Activated naive CD4-positive, alpha-beta T cell treated with anti-CD3 and anti-CD28 coated beads, Interleukin-2, amount 10 ng/mL, durations not matched to agents 7 days and 5 days (primary cell): ENCODE data around the gene FAM32A.

Source experiments
- CTCF ChIA-PET: fragments of 350-600 bp; sonication (Branson Sonifier 250); formaldehyde crosslinking; loops from one replicate; lab custom pipeline; 2021; ENCODE audit warnings: antibody characterized with exemption; lab: Charles Lee
- DNase-seq: peaks from one replicate; pipeline ENCODE4 v3.0.0-alpha.2; 2020
- H3K27ac Mint-ChIP-seq: one replicate; pipeline ENCODE4 v1.8.0; 2021; ENCODE audit warnings: mild to moderate bottlenecking, moderate library complexity, mixed read lengths
- H3K27me3 Mint-ChIP-seq: one replicate; pipeline ENCODE4 v1.8.0; 2021; ENCODE audit warnings: mild to moderate bottlenecking, mixed read lengths
- H3K36me3 Mint-ChIP-seq: one replicate; pipeline ENCODE4 v1.8.0; 2021; ENCODE audit warnings: mixed read lengths
- H3K4me1 Mint-ChIP-seq: one replicate; pipeline ENCODE4 v1.8.0; 2021; ENCODE audit warnings: mixed read lengths
- H3K4me3 Mint-ChIP-seq: one replicate; pipeline ENCODE4 v1.8.0; 2021; ENCODE audit warnings: mild to moderate bottlenecking, moderate library complexity, mixed read lengths
- H3K9me3 Mint-ChIP-seq: one replicate; pipeline ENCODE4 v1.8.0; 2021; ENCODE audit warnings: mixed read lengths

Gene FAM32A

DNA sequence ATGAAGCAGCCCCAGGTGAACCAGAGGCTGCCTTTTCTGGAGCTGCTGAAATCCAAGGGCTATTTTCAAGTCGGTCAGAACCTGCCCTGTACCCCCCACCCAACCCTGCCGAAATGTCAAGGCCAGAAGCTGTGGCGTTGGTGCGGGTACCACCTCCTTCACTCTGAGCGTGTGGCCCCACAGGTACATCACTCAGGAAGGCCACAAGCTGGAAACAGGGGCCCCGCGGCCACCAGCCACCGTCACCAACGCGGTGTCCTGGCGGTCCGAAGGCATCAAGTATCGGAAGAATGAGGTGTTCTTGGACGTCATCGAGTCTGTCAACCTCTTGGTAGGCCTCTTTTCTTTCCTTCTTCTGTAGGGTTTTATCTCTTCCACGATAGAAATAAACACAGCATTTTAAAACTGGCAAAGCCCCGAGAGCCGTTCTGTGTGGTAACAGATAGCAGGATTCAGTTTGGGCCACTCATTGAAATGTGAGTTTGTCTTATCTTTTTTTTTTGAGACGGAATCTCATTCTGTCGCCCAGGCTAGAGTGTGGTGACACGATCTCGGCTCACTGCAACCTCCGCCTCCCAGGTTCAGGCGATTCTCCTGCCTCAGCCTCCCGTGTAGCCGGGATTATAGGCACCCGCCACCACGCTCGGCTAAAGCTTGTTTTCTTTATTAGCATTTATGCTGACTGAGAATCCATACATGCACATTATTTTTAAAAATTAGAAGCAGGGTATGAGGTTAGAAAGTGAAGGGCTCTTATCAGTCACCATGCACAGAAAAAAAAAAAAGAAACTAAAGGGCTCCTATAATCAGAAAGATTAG is 23.8 kb downstream of the FAM32A start:
- no peaks in the 10 kb centered on the region for H3K27me3 Mint-ChIP-seq
- H3K4me1 Mint-ChIP-seq, result peaks cover 27% of the 10 kb centered on the region
- peaks cover 74% of the 10 kb centered on the region for H3K36me3 Mint-ChIP-seq
- H3K9me3 Mint-ChIP-seq, result no peaks in the 10 kb centered on the region
- H3K27ac Mint-ChIP-seq, result no peak overlapping the region
- no peak overlapping the region for H3K4me3 Mint-ChIP-seq
- DNase-seq, result no peak
- CTCF ChIA-PET, result no interaction called here

DNA sequence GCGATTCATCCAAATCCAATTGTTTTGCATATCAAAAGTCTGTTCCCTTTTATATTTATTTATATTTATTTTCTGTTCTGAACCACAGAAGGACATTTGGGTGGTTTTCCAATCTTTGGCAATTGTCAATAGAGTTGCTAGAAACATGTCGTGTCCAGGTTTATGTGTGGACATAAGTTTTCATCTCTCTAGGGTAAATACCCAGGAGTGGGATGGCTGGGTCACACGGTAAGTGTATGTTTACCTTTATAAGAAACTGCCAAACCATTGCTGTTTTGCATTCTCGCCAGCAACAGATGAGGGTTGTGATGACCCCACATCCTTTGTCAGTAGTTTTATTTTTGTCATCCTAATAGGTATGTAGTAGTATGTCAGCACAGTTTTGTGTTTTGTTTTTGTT is 25.0 kb downstream of the FAM32A start:
- Mint-ChIP-seq H3K27me3 (no peaks in the 10 kb centered on the region), H3K27ac (no peak overlapping the region), H3K36me3 (peaks cover 74% of the 10 kb centered on the region), H3K4me1 (peaks cover 27% of the 10 kb centered on the region), H3K4me3 (no peak overlapping the region), H3K9me3 (no peaks in the 10 kb centered on the region)
- no peak for DNase-seq
- CTCF ChIA-PET, result no interaction called here

DNA sequence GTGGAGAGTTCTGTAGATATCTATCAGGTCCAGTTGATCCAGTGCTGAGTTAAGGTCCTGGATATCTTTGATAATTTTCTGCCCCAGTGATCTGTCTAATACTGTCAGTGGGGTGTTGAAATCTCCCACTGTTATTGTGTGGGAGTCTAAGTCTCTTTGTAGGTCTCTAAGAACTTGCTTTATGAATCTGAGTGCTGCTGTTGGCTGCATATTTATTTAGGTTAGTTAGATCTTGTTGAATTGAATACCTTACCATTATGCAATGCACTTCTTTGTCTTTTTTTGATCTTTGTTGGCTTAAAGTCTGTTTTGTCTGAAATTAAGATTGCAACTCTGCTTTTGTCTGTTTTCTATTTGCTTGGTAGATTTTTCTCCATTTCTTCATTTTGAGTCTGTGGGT is 27.9 kb downstream of the FAM32A start:
- peaks cover 88% of the 10 kb centered on the region for H3K36me3 Mint-ChIP-seq
- H3K27me3 Mint-ChIP-seq, result no peaks in the 10 kb centered on the region
- peak overlapping the region; percentile 26 for H3K27ac Mint-ChIP-seq
- peaks cover 48% of the 10 kb centered on the region for H3K4me1 Mint-ChIP-seq
- H3K9me3 Mint-ChIP-seq, result no peaks in the 10 kb centered on the region
- DNase-seq, result no peak
- no peak overlapping the region for H3K4me3 Mint-ChIP-seq
- CTCF ChIA-PET, result no interaction called here

DNA sequence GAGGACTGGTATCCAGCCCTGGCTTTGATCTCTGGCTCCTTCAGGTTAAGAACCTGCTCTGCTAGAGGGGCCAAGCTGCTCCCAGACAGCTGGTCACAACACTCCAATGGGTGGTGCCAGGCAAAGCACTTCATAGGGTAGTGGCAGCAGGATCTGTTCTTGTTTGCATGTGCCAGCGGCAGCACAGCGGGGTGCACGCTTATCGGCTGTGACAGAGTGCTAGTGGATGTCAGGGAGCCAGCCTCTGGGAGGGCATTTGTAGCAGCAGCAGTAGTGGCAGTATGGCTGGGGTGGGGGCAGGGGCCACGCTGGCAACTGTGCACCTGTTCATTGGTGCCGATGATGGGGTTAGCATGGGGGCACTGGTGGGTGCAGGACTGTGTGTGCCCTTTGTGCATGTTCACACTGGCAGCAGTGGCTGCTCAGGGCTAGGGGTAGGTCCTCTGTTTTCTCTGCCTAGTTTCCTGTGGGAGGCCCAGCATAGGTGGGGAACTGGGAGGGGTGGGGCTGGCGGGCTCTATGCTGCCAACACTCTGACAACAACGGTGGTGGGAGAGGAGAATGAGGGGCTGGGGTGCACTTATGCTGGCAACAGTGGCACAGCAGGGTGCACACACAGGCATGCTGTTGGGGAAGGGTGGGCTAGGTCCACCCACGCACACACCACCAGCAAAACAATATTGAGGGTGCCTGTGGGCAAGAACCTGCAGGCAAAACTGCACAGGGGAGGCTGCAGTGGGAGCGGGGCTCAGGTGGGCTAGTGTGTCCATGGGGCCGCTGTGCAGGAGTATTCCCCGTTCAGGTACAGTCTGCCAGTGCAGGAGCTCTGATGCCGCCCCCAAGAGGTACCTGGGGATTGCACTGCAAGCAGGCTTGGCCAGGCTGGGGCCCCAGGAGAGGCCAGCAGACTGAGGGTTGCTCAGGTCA is 31.8 kb downstream of the FAM32A start:
- Mint-ChIP-seq H3K36me3 (peaks cover 90% of the 10 kb centered on the region), H3K9me3 (peaks cover 23% of the 10 kb centered on the region), H3K27me3 (no peaks in the 10 kb centered on the region), H3K27ac (peak overlapping the region; percentile 84), H3K4me1 (peaks cover 46% of the 10 kb centered on the region), H3K4me3 (peak overlapping the region; percentile 33)
- CTCF ChIA-PET, result no interaction called here
- peak; percentile 44 for DNase-seq

DNA sequence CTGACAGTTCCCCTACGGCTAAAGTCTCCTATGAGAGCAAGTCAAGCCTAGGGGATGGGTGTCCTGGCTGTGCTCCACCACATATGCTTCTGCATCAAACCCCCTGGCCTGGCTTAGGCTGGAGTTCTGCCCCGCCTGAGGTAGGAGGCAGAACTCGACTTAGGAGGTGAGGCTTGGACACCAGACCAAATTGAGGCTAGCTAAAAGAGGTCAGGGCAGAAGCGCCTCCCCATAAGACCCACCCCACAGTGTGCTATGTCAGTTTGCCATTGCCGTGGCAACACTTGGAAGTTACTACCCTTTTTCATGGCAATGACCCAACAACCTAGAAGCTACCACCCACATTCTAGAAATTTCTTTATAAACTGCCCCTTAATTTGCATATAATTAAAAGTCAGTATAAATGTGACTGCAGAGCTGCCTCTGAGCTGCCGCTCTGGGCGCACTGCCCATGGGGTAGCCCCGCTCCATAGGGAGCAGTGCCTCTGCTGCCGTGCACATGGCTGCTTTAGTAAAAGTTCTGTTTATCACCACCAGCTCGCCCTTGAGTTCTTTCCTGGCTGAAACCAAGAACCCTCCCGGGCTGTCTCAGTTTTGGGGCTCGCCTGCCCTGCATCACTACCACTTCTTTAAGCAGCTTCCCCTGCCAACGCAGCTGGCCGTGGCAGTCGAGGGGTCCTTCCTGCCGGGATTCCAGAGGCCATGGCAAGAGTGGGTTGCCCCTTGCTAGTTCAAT is 32.7 kb downstream of the FAM32A start:
- peaks cover 88% of the 10 kb centered on the region for H3K36me3 Mint-ChIP-seq
- H3K4me1 Mint-ChIP-seq, result peaks cover 38% of the 10 kb centered on the region
- no peak overlapping the region for H3K27ac Mint-ChIP-seq
- no peaks in the 10 kb centered on the region for H3K27me3 Mint-ChIP-seq
- DNase-seq, result no peak
- CTCF ChIA-PET, result no interaction called here
- peaks cover 25% of the 10 kb centered on the region for H3K9me3 Mint-ChIP-seq
- H3K4me3 Mint-ChIP-seq, result no peak overlapping the region

DNA sequence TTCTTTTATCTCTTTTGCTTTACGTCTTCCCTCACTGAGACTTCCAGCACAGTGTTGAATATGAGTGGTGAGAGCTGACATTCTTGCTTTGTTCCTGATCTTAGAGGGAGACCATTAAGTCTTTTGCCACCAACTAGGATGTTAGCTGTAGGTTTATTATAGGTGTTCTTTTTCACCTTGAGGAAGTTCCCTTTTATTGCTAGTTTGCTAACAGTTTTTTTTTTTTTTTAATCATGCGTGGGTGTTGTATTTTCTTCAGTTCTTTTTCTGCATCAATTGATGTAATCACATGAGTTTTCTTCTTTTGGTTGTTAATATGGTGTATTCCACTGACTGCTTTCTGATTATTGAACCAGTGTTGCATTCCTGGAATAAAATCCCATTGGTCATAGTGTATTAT is 33.6 kb downstream of the FAM32A start:
- CTCF ChIA-PET, result no interaction called here
- no peak for DNase-seq
- Mint-ChIP-seq H3K4me3 (no peak overlapping the region), H3K36me3 (peaks cover 87% of the 10 kb centered on the region), H3K27me3 (no peaks in the 10 kb centered on the region), H3K4me1 (peaks cover 32% of the 10 kb centered on the region), H3K27ac (no peak overlapping the region), H3K9me3 (peaks cover 25% of the 10 kb centered on the region)

DNA sequence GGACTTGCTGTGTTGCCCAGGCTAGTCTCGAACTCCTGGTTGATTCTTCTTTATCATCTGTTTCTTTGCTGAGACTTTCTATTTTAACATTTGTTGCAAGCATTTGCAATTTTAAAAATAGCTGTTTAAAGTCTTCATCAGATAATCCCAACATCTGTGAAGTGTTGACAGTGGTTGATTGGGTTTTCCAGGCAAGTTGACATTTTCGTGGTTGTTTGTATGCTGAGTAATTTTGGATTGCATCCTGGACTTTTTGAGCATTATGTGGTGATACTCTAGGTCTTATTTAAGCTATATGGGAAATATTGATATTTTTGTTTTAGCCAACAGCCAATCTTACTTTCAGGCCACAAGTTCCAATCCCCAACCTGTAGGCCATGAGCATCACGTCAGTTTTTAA is 37.6 kb downstream of the FAM32A start:
- no peak for DNase-seq
- CTCF ChIA-PET, result interaction anchor here (1.2 kb wide), 1 partner anchor 25 kb away, joined by 3 read pairs; no protein-coding TSS in a partner anchor
- peaks cover 8% of the 10 kb centered on the region for H3K4me1 Mint-ChIP-seq
- no peak overlapping the region for H3K4me3 Mint-ChIP-seq
- peaks cover 69% of the 10 kb centered on the region for H3K36me3 Mint-ChIP-seq
- no peaks in the 10 kb centered on the region for H3K27me3 Mint-ChIP-seq
- H3K27ac Mint-ChIP-seq, result no peak overlapping the region
- H3K9me3 Mint-ChIP-seq, result peaks cover 25% of the 10 kb centered on the region

DNA sequence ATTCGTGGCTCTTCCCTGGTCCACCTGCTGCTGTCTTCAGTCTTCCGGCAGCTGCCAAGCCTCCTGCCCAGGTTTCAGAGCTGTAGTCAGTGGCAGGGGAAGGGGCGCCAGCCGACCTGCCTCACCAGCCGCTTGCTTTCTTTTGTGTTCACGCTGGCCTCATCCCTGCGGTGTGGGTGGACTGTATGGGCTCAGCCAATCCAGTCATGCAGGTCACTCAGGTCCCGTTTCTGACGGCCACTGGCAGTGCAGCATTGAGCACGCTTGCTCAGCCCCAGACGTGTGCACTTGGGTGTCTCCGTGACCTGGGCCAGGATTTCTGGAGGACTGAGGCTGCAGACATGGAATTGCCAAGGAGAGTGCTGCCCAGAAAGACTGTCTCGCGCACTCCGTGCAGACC is 38.5 kb downstream of the FAM32A start:
- peaks cover 59% of the 10 kb centered on the region for H3K36me3 Mint-ChIP-seq
- H3K4me1 Mint-ChIP-seq, result peaks cover 2% of the 10 kb centered on the region

DNA sequence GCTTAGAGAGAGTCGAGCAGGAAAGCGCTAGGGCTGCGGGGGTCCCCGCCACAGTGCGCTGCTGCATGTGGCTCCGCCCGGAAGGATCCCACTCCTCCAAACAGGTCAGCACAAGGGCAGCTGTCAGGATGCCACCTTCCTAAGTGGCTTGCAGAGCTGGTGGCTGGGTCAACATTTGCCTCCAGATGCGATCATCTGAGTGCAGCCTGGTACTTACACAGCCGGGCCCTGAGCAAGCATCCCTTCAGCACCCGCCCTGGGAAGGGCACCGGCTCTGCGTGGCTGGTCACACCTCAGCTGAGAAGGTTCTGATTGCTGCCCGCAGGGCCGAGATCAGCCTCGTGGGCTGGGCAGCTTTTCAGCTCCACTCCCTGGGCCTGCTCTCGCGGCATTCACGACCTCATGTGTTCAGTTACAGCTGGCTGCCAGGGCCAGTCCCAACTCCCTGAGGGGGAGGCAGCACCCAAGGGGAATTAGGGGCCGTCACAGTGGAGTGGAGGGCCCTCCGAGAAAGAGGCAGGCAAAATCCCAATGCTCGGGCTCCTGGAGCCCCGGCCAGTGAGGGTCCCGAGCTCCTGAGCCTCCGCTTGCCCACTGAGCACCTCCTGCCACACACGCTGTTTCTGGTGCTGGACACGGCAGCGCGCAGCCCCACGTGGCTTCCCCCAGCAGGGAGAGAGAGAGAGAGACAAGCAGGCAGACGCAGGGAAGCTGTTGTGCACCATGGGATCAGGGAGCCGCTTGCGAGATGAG is 39.3 kb downstream of the FAM32A start:
- CTCF ChIA-PET, result no interaction called here
- Mint-ChIP-seq H3K9me3 (peaks cover 17% of the 10 kb centered on the region), H3K27ac (no peak overlapping the region), H3K4me3 (no peak overlapping the region), H3K4me1 (no peaks in the 10 kb centered on the region), H3K27me3 (no peaks in the 10 kb centered on the region), H3K36me3 (peaks cover 53% of the 10 kb centered on the region)
- no peak for DNase-seq

More for the DNA sequence above, 38.5 kb downstream of the FAM32A start:
- H3K27me3 Mint-ChIP-seq, result no peaks in the 10 kb centered on the region
- H3K9me3 Mint-ChIP-seq, result peaks cover 22% of the 10 kb centered on the region
- H3K27ac Mint-ChIP-seq, result no peak overlapping the region
- CTCF ChIA-PET, result no interaction called here
- no peak overlapping the region for H3K4me3 Mint-ChIP-seq
- no peak for DNase-seq

DNA sequence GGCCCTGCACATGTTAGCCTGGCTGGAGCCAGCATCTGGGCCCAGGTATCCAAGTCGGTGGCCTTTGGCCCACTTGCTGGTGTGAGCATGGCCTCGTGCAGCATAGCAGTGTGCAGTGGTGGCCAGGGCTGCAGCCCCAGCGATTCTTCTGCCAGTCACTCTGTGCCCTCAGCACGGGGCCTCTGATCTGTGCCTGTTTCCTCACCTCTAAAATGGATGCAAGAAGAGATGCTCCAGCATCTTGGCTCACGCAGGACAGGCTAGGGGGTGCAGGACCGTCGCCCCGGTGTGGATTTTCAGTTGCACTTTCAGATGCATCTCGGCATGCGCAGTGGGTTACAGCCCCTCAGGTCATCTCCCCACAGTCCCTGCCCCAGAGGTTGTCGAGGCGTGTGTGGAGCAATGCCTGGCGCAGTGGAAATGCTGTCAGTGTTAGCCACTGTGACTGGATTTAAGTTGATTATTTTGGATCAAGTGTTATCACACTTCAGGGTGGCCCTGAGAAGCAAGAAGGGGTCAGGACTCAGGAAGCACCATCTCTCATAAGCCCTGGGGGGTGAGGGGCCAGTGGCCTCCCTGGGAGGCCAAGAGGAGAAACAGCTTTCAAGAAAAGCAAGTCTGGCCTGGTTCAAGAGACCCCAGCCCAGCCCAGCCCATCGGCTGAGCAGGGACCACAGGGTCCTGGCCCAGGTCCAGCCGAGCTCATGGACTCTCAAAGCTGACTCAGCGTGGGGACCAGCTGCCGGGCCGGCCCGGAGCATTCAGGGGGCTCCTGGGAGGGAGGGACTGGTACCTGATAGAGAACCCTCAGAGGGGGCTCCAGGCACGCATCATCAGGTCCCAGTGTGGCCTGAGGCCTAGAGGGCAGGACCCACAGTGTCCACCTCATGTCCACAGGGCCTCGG is 40.3 kb downstream of the FAM32A start:
- Mint-ChIP-seq H3K27me3 (no peaks in the 10 kb centered on the region), H3K36me3 (peaks cover 48% of the 10 kb centered on the region), H3K9me3 (peaks cover 12% of the 10 kb centered on the region), H3K4me3 (no peak overlapping the region), H3K4me1 (no peaks in the 10 kb centered on the region), H3K27ac (no peak overlapping the region)
- CTCF ChIA-PET, result no interaction called here
- DNase-seq, result no peak

DNA sequence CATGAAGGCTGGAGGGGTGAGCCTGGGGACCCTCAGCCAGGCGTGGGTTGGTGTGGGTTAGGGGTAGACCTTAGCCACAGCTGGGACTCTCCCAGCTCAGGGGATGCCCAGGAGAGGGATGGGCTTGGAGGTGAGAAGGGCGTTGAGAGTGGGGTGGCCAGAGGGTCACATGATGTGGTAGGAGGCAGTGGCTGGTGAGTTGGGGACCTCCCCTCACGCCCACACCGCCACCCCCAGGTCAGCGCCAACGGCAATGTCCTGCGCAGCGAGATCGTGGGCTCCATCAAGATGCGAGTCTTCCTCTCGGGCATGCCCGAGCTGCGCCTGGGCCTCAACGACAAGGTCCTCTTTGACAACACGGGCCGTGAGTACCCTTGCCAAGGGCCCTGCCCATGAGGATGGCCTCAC is 41.0 kb downstream of the FAM32A start:
- Mint-ChIP-seq H3K4me3 (no peak overlapping the region), H3K9me3 (peaks cover 6% of the 10 kb centered on the region), H3K27ac (no peak overlapping the region), H3K4me1 (no peaks in the 10 kb centered on the region), H3K36me3 (peaks cover 46% of the 10 kb centered on the region), H3K27me3 (no peaks in the 10 kb centered on the region)
- no peak for DNase-seq
- CTCF ChIA-PET, result no interaction called here

DNA sequence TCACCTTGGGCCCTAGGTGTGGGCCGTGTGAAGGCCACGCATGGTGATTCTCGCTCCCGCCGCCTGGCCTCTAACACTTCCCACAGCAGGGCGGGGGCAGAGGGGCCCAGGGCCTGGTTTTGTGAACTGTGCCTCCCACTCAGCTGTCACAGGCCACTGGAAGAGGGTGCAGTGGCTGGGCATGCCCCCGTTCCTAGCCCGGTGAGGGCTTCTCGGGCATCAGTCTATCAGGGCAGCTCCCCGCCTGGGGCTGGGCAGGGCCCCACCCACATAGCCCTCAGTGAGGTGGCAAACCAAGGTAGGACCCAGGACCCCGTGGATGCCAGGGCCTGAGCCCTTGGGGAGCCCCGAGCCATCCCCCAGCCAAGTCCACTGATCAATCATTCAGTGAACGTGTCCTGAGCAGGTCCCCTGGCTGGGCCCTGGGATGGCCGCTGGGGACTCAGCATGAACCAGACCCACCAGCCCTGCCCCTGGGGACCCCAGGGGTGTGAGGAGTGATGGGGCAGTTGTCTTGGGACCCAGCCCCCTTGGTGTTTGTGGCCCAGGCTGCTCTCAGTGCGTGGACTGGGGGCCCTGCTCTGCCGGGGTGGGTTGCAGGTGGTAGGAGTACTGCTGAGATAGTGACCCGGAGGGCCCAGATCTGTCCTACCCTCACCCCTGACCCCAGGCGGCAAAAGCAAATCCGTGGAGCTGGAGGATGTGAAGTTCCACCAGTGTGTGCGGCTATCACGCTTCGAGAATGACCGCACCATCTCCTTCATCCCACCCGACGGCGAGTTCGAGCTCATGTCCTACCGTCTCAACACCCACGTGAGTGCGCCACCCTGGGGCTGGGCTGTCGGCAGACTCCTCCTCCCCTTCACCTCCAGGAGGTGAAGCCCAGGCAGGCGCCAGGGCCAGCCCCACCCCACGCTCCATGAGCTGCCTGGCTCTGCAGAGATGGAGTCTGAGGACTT is 41.9 kb downstream of the FAM32A start:
- Mint-ChIP-seq H3K27ac (no peak overlapping the region), H3K4me1 (no peaks in the 10 kb centered on the region), H3K36me3 (peaks cover 45% of the 10 kb centered on the region), H3K4me3 (no peak overlapping the region), H3K27me3 (no peaks in the 10 kb centered on the region), H3K9me3 (peaks cover 2% of the 10 kb centered on the region)
- CTCF ChIA-PET, result no interaction called here
- DNase-seq, result no peak
